ENCODE measurements around the gene BRD8. TPM values are rescaled to one million over a fixed set of nuclear protein-coding genes. Genes with fewer than 3 reads are reported as not detected.
"Not testable (repeated sequence)": the region's sequence is repeated elsewhere in the genome, so short reads cannot be mapped to it uniquely, and the experiment has no call there.

Gene BRD8
- polyA plus RNA-seq, 1 experiment, result 51.7 TPM

- Histone ChIP-seq H3K36me3 (ENCODE audit: control insufficient read depth, insufficient read depth, low read length) (peaks cover 46% of the 10 kb centered on the region), H3K27me3 (ENCODE audit: control insufficient read depth, insufficient read depth, low read length) (no peaks in the 10 kb centered on the region), H3K4me3 (ENCODE audit: low read depth, low read length) (no peak overlapping the region)
- CTCF ChIA-PET, result no interaction called here
- POLR2A ChIA-PET, result no interaction called here
- no peak for TF ChIP-seq CTCF (IDR thresholded peaks at IDR 0.05; ENCODE audit: insufficient read depth, low read depth, low read length)
- DNase-seq (ENCODE audit: low read depth), result no peak
These were observed 14.7 kb downstream of the BRD8 start for GRCh38 chr5:138163721-138164120.

GRCh38 chr5:138160706-138161105 is 17.7 kb downstream of the BRD8 start:
- peaks cover 40% of the 10 kb centered on the region for H3K36me3 ChIP-seq (ENCODE audit: control insufficient read depth, insufficient read depth, low read length)
- ChIA-PET POLR2A (no interaction called here), CTCF (no interaction called here)
- DNase-seq (ENCODE audit: low read depth), result no peak
- H3K27me3 ChIP-seq (ENCODE audit: control insufficient read depth, insufficient read depth, low read length), result no peaks in the 10 kb centered on the region
- no peak for TF ChIP-seq CTCF (IDR thresholded peaks at IDR 0.05; ENCODE audit: insufficient read depth, low read depth, low read length)
- no peak overlapping the region for H3K4me3 ChIP-seq (ENCODE audit: low read depth, low read length)

- peaks cover 33% of the 10 kb centered on the region for H3K36me3 ChIP-seq (ENCODE audit: control insufficient read depth, insufficient read depth, low read length)
- ChIA-PET POLR2A (no interaction called here), CTCF (no interaction called here)
- no peaks in the 10 kb centered on the region for H3K27me3 ChIP-seq (ENCODE audit: control insufficient read depth, insufficient read depth, low read length)
- H3K4me3 ChIP-seq (ENCODE audit: low read depth, low read length), result no peak overlapping the region
- TF ChIP-seq CTCF (IDR thresholded peaks at IDR 0.05; ENCODE audit: insufficient read depth, low read depth, low read length), result no peak
- no peak for DNase-seq (ENCODE audit: low read depth)
These were observed 18.8 kb downstream of the BRD8 start for GRCh38 chr5:138159666-138160065.

GRCh38 chr5:138157626-138158025 is 20.8 kb downstream of the BRD8 start:
- CTCF ChIA-PET, result no interaction called here
- H3K4me3 ChIP-seq (ENCODE audit: low read depth, low read length), result no peak overlapping the region
- POLR2A ChIA-PET, result no interaction called here
- no peak for TF ChIP-seq CTCF (IDR thresholded peaks at IDR 0.05; ENCODE audit: insufficient read depth, low read depth, low read length)
- H3K36me3 ChIP-seq (ENCODE audit: control insufficient read depth, insufficient read depth, low read length), result peaks cover 26% of the 10 kb centered on the region
- H3K27me3 ChIP-seq (ENCODE audit: control insufficient read depth, insufficient read depth, low read length), result no peaks in the 10 kb centered on the region
- no peak for DNase-seq (ENCODE audit: low read depth)

GRCh38 chr5:138155977-138156376 is 22.5 kb downstream of the BRD8 start:
- DNase-seq (ENCODE audit: low read depth); H3K27me3 ChIP-seq (ENCODE audit: control insufficient read depth, insufficient read depth, low read length); POLR2A ChIA-PET; H3K4me3 ChIP-seq (ENCODE audit: low read depth, low read length); CTCF ChIA-PET: not testable (repeated sequence)
- H3K36me3 ChIP-seq (ENCODE audit: control insufficient read depth, insufficient read depth, low read length), result peaks cover 15% of the 10 kb centered on the region

- ChIA-PET CTCF (interaction anchor here (0.6 to 2.5 kb wide), 3 partner anchors 16 to 72 kb away, joined by 3 to 11 read pairs (median 8); no protein-coding TSS in a partner anchor), POLR2A (no interaction called here)
- Histone ChIP-seq H3K27me3 (ENCODE audit: control insufficient read depth, insufficient read depth, low read length) (no peaks in the 10 kb centered on the region), H3K36me3 (ENCODE audit: control insufficient read depth, insufficient read depth, low read length) (no peaks in the 10 kb centered on the region), H3K4me3 (ENCODE audit: low read depth, low read length) (no peak overlapping the region)
- DNase-seq (ENCODE audit: low read depth), result no peak
- TF ChIP-seq CTCF (IDR thresholded peaks at IDR 0.05; ENCODE audit: insufficient read depth, low read depth, low read length), result no peak
These were observed 28.9 kb downstream of the BRD8 start for GRCh38 chr5:138149530-138149929.

Measured in BJ (cell line).